Neural progenitor cell (in vitro differentiated cells): ENCODE results near the gene TEX30. TPM values are rescaled to one million over a fixed set of nuclear protein-coding genes. Genes with fewer than 3 reads are reported as not detected.

ENCODE experiments used
- DNase-seq: peaks from one replicate; pipeline ENCODE4 v3.0.0-alpha.2; 2016; ENCODE audit warnings: low spot score
- H2AFZ ChIP-seq: fragments of 200-600 bp; sonication (generic); replicated peaks from 2 replicates; pipeline ENCODE4 v1.6.1; 2016; ENCODE audit warnings: antibody characterized with exemption
- H3F3A ChIP-seq: fragments of 200-600 bp; sonication (generic); 2 replicates; pipeline ENCODE4 v1.6.1; 2016; ENCODE audit warnings: antibody characterized with exemption, low read depth
- H3K27ac ChIP-seq: fragments of 200-600 bp; sonication (generic); 2 replicates; pipeline ENCODE4 v1.5.1; 2016; ENCODE audit warnings: mild to moderate bottlenecking
- H3K27me3 ChIP-seq: fragments of 200-600 bp; sonication (generic); 2 replicates; pipeline ENCODE4 v1.6.1; 2016; ENCODE audit warnings: mild to moderate bottlenecking, moderate library complexity
- H3K36me3 ChIP-seq: fragments of 200-600 bp; sonication (generic); 2 replicates; pipeline ENCODE4 v1.5.1; 2016
- H3K4me1 ChIP-seq: fragments of 200-600 bp; sonication (generic); 2 replicates; pipeline ENCODE4 v1.6.1; 2016; ENCODE audit warnings: mixed run types
- H3K4me2 ChIP-seq: fragments of 200-600 bp; sonication (generic); 2 replicates; pipeline ENCODE4 v1.6.1; 2016
- H3K4me3 ChIP-seq: fragments of 200-600 bp; sonication (generic); 2 replicates; pipeline ENCODE4 v1.5.1; 2016
- H3K79me2 ChIP-seq: fragments of 200-600 bp; sonication (generic); 2 replicates; pipeline ENCODE4 v1.6.1; 2016; ENCODE audit warnings: low read depth
- H3K9ac ChIP-seq: fragments of 200-600 bp; sonication (generic); 2 replicates; pipeline ENCODE4 v1.6.1; 2016
- H3K9me3 ChIP-seq: fragments of 200-600 bp; sonication (generic); 2 replicates; pipeline ENCODE4 v1.5.1; 2016; ENCODE audit warnings: low read depth
- H4K20me1 ChIP-seq: fragments of 200-600 bp; sonication (generic); 2 replicates; pipeline ENCODE4 v1.6.1; 2016; ENCODE audit warnings: low read depth
- H3K27ac Mint-ChIP-seq: 3 replicates; pipeline ENCODE4 v1.8.0; 2021; ENCODE audit warnings: mixed read lengths
- H3K27me3 Mint-ChIP-seq: 2 replicates; pipeline ENCODE4 v1.8.0; 2022; ENCODE audit warnings: low read depth, mild to moderate bottlenecking, inconsistent platforms, moderate library complexity, mixed read lengths; ENCODE audit not compliant: insufficient read depth
- H3K36me3 Mint-ChIP-seq: 3 replicates; pipeline ENCODE4 v1.8.0; 2021; ENCODE audit warnings: mixed read lengths
- H3K4me1 Mint-ChIP-seq: 3 replicates; pipeline ENCODE4 v1.8.0; 2021; ENCODE audit warnings: mixed read lengths
- H3K4me3 Mint-ChIP-seq: 3 replicates; pipeline ENCODE4 v1.8.0; 2021; ENCODE audit warnings: mild to moderate bottlenecking, moderate library complexity, mixed read lengths
- H3K9me3 Mint-ChIP-seq: 3 replicates; pipeline ENCODE4 v1.8.0; 2020; ENCODE audit warnings: mixed read lengths
- EZH2 ChIP-seq: fragments of 200-600 bp; sonication (generic); IDR thresholded peaks from 2 replicates; pipeline ENCODE4 v1.6.1; 2017; ENCODE audit warnings: antibody characterized with exemption, mild to moderate bottlenecking, moderate library complexity
- EZH2phosphoT487 ChIP-seq: fragments of 200-600 bp; sonication (generic); IDR thresholded peaks from 2 replicates; pipeline ENCODE4 v1.6.1; 2017; ENCODE audit warnings: antibody characterized with exemption
- total RNA-seq: library from RNA; depleted of rRNA; stranded (reverse); fragments of >200 nt; gene quantifications from 2 replicates; pipeline ENCODE4 v1.2.3, GENCODE V29; 2015; ENCODE audit warnings: low replicate concordance
- TF ChIP-seq, protein P1 (sequence below): fragments of 200-600 bp; sonication (generic); IDR thresholded peaks from 2 replicates; pipeline ENCODE4 v1.5.1; 2017; ENCODE audit warnings: antibody characterized with exemption, mild to moderate bottlenecking

Gene TEX30
- total RNA-seq, 1 donor from 2014 or later: 38.9 TPM

DNA sequence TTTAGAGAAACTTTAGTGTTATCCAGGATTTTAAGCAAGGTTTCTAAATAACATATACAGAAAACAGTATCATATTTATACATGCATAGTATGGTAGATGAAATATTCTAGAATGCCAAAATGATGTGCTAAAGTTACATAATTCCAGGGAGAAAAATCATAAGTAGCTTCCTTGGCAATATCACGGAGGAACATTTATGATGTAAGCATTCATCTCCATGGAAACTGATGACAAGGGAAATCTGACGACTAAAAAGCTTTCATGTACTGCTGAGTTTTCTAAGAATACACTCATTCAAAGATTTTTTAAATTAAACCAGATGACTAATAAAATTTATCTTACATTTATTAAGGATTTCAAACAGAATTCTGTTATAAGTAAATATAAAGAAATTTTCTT, 4.7 kb downstream of the TEX30 start:
- Mint-ChIP-seq H3K36me3 (peaks cover 15% of the 10 kb centered on the region), H3K27ac (no peak overlapping the region), H3K27me3 (peaks cover 3% of the 10 kb centered on the region), H3K4me3 (no peak overlapping the region), H3K4me1 (peaks cover 14% of the 10 kb centered on the region), H3K9me3 (no peaks in the 10 kb centered on the region)
- DNase-seq: no peak
- no peaks in the 10 kb centered on the region for H3F3A ChIP-seq
- no peaks in the 10 kb centered on the region for H3K4me1 ChIP-seq
- H3K4me3 ChIP-seq: no peak overlapping the region
- H3K27me3 ChIP-seq: peaks cover 9% of the 10 kb centered on the region
- no peak overlapping the region for H3K4me2 ChIP-seq
- no peak overlapping the region for H3K9ac ChIP-seq
- no peaks in the 10 kb centered on the region for H4K20me1 ChIP-seq
- TF ChIP-seq EZH2 (no peak), EZH2phosphoT487 (no peak)
- TF ChIP-seq, protein P1, sequence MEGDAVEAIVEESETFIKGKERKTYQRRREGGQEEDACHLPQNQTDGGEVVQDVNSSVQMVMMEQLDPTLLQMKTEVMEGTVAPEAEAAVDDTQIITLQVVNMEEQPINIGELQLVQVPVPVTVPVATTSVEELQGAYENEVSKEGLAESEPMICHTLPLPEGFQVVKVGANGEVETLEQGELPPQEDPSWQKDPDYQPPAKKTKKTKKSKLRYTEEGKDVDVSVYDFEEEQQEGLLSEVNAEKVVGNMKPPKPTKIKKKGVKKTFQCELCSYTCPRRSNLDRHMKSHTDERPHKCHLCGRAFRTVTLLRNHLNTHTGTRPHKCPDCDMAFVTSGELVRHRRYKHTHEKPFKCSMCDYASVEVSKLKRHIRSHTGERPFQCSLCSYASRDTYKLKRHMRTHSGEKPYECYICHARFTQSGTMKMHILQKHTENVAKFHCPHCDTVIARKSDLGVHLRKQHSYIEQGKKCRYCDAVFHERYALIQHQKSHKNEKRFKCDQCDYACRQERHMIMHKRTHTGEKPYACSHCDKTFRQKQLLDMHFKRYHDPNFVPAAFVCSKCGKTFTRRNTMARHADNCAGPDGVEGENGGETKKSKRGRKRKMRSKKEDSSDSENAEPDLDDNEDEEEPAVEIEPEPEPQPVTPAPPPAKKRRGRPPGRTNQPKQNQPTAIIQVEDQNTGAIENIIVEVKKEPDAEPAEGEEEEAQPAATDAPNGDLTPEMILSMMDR: no peak
- H3K79me2 ChIP-seq: peaks cover 9% of the 10 kb centered on the region
- H2AFZ ChIP-seq: no peak overlapping the region
- no peak overlapping the region for H3K27ac ChIP-seq
- H3K36me3 ChIP-seq: no peaks in the 10 kb centered on the region
- H3K9me3 ChIP-seq: no peaks in the 10 kb centered on the region

DNA sequence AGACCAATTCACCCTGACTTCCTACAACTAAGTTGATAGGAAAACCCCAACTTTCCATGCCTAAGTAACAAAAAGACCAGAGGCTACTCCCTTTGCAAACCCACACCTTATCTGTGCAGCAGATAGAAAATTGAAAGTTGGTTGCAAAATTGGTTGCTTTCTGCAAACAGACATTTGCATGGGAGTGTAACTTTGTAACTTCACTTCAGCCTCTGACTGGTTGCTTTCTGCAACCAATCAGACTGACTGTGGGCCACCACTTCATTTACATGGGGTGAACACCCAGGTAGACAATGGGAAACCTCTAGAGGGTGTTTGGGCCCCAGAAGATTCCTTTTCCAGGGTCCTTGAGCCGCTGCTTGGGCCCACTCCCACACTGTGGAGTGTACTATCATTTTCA, 9.8 kb downstream of the TEX30 start:
- peaks cover 9% of the 10 kb centered on the region for H3K36me3 Mint-ChIP-seq
- no peak overlapping the region for H3K4me2 ChIP-seq
- H3K4me3 Mint-ChIP-seq: no peak overlapping the region
- H3K9me3 Mint-ChIP-seq: no peaks in the 10 kb centered on the region
- H3K27ac ChIP-seq: no peak overlapping the region
- no peak for DNase-seq
- no peak overlapping the region for H3K27ac Mint-ChIP-seq
- H3F3A ChIP-seq: no peaks in the 10 kb centered on the region
- no peak overlapping the region for H2AFZ ChIP-seq
- H3K27me3 Mint-ChIP-seq: peaks cover 5% of the 10 kb centered on the region
- no peaks in the 10 kb centered on the region for H3K4me1 Mint-ChIP-seq
- no peaks in the 10 kb centered on the region for H3K9me3 ChIP-seq
- H3K9ac ChIP-seq: no peak overlapping the region
- H4K20me1 ChIP-seq: no peaks in the 10 kb centered on the region
- H3K27me3 ChIP-seq: no peaks in the 10 kb centered on the region
- H3K36me3 ChIP-seq: no peaks in the 10 kb centered on the region
- H3K79me2 ChIP-seq: no peaks in the 10 kb centered on the region
- H3K4me1 ChIP-seq: peaks cover 5% of the 10 kb centered on the region
- H3K4me3 ChIP-seq: no peak overlapping the region
- TF ChIP-seq EZH2: no peak
- no peak for TF ChIP-seq EZH2phosphoT487
- TF ChIP-seq, protein P1: no peak

DNA sequence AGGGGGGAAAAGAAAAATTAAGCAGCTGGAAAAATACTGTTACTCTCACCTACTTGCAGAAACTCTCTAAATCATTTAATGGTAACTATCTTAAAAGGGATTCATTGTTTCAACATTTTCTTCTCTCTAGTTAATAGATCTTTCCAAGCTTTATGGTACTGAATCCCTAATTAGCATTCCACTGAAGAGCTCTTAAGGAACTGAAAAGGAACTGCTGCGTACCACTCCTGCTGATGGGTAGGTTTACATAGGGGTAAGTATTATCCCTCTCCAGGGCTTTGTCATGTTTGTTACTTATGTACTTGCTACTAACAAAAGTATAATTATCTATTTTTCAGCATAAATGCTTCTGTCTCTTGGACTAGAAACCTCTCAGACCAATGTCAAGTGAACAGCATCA, 12.5 kb downstream of the TEX30 start:
- Histone ChIP-seq H3K27me3 (no peaks in the 10 kb centered on the region), H3K4me3 (no peak overlapping the region), H3K4me2 (no peak overlapping the region), H3K9ac (no peak overlapping the region), H2AFZ (no peak overlapping the region), H3K79me2 (no peaks in the 10 kb centered on the region), H3K4me1 (peaks cover 5% of the 10 kb centered on the region), H3K27ac (no peak overlapping the region), H4K20me1 (no peaks in the 10 kb centered on the region), H3F3A (no peaks in the 10 kb centered on the region), H3K9me3 (no peaks in the 10 kb centered on the region), H3K36me3 (no peaks in the 10 kb centered on the region)
- DNase-seq: peak; percentile 27
- Mint-ChIP-seq H3K27me3 (peaks cover 5% of the 10 kb centered on the region), H3K9me3 (no peaks in the 10 kb centered on the region), H3K36me3 (peaks cover 4% of the 10 kb centered on the region), H3K4me1 (peaks cover 2% of the 10 kb centered on the region), H3K27ac (no peak overlapping the region), H3K4me3 (no peak overlapping the region)
- TF ChIP-seq, protein P1: no peak
- no peak for TF ChIP-seq EZH2phosphoT487
- TF ChIP-seq EZH2: no peak
